HG02588 (cell line): ENCODE data around the gene KIZ.
A peak's percentile ranks its signal among the peaks of the same experiment; 100 is the strongest.

Experiments
- ATAC-seq: cut with Tn5 transposase; IDR thresholded peaks from one replicate; pipeline ENCODE4 v1.9.1; 2021; ENCODE audit warnings: mild to moderate bottlenecking, moderate library complexity; ENCODE audit not compliant: unreplicated experiment

The KIZ gene

DNA sequence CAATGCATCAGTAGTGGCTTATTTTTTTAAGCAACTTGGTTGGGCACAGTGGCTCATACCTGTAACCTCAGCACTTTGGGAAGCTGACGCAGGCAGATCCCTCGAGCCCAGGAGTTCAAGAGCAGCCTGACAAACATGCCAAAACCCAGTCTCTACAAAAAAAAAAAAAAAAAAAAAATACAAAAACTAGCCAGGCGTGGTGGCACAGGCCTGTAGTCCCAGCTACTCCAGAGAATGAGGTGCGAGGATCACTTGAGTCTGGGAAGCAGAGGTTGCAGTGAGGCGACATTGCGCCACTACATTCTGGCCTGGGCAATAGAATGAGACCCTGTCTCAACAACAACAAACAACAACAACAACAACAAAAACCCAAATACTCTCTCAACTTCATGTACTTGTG is 132.5 kb downstream of the KIZ start:
- no peak for ATAC-seq

DNA sequence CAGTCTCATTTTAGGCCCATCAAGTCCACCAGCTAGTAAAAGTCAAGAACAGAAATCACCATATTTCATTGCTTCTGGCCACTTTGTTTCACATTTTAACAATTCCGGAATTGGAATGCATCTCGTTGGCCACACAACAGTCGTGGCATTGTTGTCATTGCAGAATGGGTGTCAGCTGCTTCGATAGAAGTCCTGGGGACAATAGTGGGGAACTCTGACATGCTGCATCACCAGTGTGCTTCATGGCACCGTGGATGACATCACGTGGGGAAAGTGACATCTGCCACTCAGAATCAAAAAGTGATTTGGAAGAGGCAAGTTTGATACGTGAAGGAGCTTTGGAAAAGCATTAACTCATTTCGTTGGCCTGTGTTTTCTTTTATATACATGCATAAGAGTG is 133.5 kb downstream of the KIZ start:
- no peak for ATAC-seq

DNA sequence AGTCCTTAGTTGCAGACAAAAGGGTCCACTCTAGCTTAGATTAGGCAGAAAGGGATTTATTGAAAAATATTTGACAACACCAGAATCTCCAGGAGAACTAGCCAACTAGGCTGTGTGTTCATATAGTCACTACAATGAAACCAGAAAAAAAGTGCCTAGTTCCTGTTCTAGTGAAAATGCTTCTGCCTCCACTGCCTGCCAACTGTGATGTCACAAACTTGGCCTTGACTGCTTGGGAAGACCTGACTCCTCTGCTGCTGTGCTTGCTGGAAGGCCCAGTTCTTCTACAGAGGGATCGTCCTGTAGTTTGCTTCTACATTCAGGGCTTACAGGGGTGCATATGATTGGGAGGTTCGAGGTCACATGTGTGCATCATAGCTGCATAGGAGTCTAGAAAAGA is 136.9 kb downstream of the KIZ start:
- no peak for ATAC-seq

DNA sequence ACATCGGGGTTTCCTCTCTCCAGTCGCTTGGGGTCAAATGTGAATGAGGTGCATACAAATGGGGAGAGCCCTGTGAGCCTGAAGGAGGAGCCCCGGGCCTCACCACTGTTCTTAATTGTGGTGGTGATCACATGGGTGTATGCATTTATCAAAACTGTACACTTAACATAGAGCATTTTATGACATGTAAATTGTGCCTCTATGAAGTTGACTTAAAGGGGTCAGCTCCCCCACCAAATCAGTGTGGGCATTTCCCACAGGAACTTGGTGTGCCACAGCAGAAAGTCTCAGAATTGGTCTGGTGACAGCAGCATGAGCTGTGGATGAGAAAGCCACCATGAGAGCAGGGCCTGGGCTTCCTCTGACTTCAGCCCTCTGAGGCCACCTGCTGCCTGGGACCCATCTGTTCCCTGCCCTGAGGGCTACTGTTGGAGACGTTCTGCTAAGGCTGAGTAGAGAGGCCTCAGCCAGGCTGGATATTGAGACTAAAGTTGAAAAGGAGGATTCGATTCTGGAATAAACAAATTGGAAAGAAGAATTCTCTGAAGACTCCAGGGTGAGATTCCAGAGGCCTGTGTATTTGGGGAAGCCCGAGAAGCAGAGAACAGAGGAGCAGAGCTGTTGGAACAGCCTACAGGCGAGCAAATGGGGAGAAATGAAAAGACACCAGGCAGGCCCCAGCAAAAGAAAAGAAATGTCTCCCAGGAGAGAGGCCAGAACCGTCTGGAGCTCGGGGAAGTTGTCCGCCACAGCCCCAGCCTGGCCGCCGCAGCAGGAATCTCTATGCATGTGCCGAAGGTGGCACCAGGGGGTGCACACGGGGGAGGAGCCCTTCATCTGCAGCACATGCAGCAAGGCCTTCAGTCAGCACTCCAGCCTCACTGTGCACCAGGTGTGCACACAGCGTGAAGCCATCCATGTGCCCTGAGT is 139.6 kb downstream of the KIZ start:
- no peak for ATAC-seq

DNA sequence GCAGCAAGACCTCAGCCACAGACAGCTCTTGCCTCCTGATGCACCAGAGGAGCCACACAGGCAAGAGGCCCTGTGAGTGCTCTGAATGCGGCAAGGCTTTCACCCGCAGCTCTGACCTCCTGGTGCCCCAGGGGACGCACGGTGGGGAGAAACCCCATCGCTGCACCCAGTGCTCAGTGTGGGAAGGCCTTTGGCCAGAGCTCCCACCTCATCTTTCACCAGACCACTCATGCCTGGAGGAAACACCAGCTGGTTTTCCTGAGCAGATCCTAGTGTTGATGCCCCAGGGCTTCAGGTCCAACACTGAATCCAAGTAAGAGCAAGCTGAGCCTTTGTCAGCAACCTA is 140.3 kb downstream of the KIZ start:
- ATAC-seq: no peak

DNA sequence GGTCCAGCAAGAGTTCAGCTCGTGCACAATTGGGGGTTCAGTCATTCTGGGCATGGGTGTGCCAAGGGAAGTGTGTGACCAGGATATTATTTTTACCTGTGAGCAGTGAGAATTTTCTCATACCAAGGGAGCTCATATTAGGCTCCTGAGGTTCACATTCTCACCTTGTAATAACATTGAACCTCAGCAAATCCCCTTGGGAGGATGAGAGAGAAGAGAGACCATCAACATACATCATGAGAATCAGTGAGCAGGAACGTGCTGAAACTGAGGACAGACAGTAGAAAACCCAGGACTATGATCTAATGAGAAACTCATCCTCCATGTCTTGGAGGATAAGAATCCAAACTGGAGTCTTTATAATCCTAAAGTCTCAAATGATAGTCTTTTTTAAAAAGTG is 143.9 kb downstream of the KIZ start:
- no peak for ATAC-seq

DNA sequence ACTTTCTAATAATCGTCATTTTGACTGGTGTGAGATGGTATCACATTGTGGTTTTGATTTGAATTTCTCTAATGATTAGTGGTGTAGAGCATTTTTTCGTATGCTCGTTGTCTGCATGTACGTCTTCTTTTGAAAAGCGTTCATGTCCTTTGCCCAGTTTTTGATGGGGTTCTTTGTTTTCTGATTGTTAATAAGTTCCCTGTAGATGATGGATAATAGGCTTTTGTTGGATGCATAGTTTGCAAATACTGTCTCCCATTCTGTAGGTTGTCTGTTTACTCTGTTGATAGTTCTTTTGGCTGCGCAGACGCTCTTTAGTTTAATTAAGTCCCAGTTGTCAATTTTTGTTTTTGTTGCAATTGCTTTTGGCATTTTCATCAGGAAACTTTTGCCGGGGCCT is 144.9 kb downstream of the KIZ start:
- no peak for ATAC-seq

DNA sequence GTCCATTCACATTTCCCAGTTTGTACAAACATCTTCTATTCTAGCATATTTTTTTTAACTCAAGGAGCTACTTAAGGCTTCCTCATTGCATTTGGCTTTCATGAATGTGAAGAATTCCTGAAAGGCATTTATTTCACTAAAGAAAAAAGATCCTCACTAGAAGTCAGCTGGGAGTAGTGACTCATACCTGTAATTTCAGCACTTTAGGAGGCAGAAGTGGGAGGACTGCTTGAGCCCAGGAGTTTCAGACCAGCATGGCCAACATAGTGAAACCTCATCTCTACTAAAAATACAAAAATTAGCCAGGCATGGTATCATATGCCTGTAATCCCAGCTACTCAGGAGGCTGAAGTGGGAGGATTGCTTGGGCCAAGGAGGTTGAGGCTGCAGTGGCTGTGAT is 146.4 kb downstream of the KIZ start:
- ATAC-seq: no peak

DNA sequence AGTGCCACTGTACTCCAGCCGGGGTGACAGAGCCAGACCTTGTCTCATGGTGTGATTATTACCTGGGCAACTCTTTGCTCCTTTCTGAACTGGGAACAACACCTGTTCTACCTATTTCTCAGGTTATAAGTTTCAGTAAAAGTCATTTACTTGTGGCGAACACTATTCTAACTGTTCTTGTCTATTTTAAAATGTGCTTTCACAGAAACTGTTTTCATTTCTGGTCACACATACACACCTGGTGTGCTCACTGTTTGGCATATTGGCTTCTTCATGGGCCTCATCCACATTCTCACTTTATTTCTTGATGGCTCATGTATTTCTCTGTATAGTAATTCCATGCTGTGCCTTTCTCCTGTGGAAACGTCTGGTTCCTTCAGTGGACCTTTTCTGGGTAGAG is 146.8 kb downstream of the KIZ start:
- no peak for ATAC-seq

DNA sequence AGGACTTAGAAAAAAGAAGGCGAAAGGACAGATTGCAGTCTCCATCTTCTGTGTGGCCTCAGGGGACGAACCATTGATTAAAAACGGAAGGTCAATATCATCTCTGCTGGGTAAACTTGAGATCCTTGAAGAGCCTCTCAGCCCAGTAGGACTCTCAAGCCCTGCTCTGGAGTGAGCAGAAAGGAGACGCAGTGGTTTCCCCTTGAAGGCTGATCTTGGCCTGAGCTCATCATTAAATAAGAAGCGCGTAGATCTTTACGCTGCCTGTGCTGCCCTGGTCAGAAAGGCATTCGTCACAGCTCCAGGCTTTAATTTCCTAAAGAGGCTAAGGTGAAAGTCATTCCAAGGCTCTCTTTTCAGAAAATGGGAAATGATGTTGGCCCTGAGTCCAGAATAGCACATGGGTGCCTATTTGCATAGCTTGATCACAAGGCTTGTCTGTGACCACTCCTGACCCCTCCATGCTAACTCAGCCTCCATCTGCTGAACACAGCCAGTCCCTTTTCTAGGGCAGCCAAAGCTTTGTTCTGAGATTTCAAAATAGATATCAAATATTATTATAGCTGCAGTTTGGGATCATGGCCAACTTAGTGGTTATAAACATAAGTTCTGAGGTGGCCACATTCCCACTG is 148.0 kb downstream of the KIZ start:
- no peak for ATAC-seq

DNA sequence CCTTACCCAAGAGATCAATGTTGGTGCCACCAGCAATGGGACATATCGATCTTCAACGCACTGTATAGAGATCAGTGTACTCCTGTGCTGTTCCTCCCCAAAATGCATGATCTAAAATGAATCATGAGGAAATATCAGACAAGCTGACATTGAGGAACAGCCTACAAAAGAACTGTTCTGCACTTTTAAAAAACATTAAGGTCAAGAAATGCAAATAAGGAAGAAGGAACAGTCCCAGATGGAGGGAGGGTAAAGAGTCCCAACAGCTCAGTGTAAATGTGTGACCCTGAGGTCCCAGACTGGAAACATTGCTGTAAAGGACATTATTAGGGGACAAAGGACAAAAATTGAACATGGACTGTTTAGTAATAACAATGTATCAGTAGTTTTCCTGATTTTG is 152.9 kb downstream of the KIZ start:
- no peak for ATAC-seq

DNA sequence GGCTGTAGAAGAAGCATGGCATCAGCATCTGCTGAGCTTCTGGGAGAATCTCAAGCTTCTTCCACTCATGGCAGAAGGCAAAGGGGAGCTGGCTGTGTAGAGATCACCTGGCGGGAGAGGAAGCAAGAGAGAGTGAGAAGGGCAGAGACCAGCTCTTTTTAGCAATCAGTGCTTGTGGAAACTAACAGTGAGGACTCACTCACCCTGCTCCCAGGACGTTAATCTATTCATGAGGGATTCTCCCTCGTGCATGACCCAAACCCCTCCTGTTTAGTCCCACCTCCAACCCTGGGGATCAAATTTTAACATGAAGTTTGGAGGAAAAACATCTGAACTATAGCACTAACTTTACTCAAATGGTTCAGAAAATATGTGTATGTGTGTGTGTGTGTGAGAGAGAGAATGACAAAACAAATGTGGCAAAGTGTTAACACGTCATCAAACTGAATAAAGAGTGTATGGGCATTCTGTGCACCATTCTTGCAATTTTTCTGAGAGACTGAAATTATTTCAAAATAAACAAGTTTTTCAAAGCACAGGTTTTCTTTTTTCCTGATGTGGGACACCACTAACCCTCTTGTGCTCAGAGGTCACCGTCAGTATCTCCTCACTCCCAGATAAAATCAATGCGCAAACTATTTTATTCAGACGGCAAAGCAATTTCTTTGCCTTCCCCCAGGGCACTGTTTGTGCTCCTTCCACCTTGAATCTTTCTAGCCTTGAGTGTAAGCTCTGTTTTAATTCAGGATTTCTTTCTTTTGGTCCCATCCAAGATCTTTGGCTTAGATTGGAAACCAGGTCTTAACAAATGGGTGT is 154.0 kb downstream of the KIZ start:
- ATAC-seq: no peak

DNA sequence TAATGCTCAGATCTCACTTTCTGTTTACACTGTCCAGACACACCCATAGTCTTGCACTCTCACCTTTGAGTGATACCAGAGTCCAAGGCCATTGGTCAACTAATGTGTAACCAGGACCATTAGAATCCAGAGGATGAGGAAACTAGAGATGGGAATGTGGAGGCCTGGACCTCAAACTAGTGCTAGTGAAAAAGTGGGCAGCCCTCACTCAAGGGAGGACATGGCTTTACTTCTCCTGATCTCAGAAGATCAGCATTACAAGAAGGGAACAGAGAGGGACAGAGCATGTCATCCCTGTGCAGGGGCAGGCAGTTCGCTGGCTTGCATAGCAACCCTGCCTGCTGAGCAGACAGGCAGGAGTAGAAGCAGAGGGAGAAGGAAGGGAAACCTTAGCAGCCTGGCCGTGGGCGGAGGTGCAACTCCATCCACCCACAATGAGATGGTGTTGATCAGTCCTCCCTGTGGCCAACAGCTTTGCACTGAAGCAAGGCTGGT is 154.7 kb downstream of the KIZ start:
- ATAC-seq: peak; percentile 42

DNA sequence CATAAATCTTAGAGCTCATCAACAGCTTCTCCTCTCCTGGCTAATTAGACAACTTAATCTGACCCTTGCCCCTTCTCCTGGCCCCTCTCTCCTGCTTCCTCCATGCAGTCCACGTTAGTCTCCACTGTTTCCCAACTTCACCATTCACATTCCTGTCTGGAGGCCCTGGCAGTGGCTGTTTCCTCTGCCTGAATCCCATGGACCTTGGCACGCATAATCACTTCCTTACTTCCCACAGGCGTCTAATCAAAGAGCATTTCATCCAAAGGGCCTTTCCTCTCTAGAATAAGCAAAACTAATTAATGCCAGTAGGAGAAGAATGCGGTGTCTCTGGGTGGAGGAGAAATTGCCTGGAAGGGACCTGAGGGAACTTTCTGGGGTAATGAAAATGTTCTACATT is 160.9 kb downstream of the KIZ start:
- no peak for ATAC-seq

DNA sequence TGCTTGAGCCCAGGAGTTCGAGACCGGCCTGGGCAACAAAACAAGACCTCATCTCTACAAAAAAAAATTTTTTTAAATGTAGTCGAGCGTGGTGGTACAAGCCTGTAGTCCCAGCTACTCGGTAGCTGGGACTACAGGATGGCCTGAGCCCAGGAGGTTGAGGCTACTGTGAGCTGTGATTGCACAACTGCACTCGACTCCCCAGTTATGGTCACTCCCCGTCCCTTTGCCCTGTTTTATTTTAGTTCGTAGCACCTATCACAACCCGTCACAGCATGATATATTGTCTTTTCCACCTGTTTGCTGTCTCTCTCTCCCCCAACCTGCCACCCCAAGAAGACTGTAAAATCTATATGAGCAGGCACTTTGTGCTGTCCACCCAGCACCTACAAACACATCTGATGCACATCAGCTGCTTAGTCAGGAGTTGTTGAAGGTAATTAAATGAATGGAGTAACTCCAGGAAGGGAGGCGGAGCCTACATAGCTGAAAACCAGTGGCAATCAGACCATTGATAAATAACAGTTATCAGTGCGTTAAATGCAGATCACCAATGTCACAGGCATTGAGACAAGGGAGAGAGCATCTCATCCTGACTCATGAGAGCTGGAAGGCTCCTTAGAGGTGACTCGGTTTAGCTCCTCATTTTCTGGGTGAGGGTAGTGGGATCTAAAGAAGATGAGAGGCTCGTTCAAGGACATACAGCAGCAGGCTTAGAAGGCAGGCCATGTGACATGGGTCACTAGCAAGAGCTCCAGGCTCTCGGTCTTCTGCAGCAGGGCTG is 162.9 kb downstream of the KIZ start:
- ATAC-seq: no peak

DNA sequence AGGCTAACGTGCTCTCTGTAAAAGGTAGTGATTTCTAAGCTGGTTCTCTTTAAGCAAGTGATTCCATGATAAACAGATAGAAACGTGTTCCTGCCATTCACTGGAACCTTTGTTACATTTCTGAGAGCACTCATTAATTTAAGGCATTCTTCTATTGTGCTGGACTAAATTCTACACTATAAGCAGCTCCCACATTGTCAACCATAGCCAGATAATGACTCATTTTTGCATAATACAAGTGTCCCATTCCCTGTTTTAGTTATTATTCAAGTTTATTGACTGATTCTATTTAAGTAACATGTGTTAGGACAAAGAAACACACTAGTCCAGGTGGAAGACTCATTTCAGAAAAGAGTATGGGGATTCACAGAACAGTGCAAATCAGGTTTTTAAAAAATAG is 163.8 kb downstream of the KIZ start:
- no peak for ATAC-seq

DNA sequence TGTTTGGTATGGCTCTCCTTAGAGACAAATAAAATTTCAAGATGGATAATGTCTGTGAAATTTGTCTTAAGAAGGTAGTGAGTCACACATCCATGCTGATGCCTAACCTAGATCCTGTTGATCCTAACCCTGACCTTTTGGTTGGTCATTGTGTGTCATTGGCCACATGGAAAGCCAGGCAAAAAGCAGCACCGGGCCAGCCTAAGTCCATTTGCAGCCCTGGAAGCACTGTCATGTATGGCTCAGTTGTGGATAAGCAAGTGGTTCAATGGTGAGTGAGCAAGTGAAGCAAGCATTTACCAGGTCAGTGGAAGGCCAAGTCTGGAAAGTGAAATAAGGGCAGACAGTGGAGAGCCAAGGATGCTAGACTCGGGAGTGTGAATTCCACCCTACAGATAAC is 165.1 kb downstream of the KIZ start:
- ATAC-seq: no peak

DNA sequence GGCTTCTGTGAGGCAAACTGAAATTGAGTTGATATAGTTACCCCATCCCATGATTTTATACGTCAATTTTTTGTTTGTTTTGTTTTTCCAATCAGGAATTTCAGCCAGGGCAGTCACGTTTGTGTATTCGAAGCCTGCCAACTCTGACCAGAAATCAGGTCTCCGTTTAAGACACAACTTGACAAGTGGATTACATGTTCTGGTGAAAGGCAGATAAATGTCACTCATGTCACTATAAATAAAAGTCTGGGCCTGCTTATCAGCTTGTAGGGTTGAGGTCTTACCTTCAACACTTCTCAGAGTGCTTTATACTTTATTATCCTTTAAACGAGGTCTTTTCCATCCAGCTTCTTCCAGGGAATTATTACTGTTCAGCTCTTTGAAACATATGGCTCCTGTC is 168.9 kb downstream of the KIZ start:
- no peak for ATAC-seq
